GM12892 (cell line): ENCODE results near the gene PDE8B.

Experiments
- POLR2A ChIP-seq: IDR thresholded peaks from 2 replicates; pipeline ENCODE4 v1.6.1; 2011; ENCODE audit warnings: low read depth, low read length, control low read depth
- POLR2AphosphoS5 ChIP-seq: IDR thresholded peaks from 2 replicates; pipeline ENCODE4 v1.6.1; 2011; ENCODE audit warnings: low read depth, low read length, control low read depth
- TAF1 ChIP-seq: IDR thresholded peaks from 2 replicates; pipeline ENCODE4 v1.6.1; 2011; ENCODE audit warnings: low read depth, mild to moderate bottlenecking, control low read depth, low read length, borderline replicate concordance

DNA sequence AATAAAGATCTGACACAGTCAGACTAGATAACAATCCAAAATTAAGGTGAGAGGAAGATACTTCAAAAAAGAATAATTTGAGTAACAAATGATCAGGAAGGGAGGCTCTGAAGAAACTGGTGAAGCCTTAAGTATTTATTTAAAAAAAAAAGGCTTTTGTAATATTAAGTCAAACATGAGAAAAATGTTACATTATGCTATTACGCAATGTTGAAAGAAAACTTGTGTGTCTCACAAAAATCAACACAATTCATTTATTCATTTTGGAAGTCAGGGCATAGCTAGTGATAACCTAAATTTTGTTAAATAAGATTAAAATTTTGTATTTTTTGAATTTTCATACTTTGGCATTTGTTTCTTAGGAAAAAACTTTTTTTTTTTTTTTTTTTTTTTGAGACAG is 253.4 kb downstream of the PDE8B start:
- TF ChIP-seq POLR2A (no peak), TAF1 (no peak), POLR2AphosphoS5 (no peak)
